Transverse colon (tissue), 3 donors: ENCODE results near the gene SEMA4D.

ENCODE experiments used
- EP300 ChIP-seq: sonication (generic); formaldehyde crosslinking; IDR thresholded peaks from one replicate; pipeline ENCODE4 v1.6.1; 2017; ENCODE audit warnings: antibody characterized with exemption, low read depth
- POLR2A ChIP-seq: fragments of 450-650 bp; IDR thresholded peaks from one replicate; pipeline ENCODE4 v1.6.1; 2016; ENCODE audit warnings: antibody characterized with exemption, mild to moderate bottlenecking, moderate library complexity
- TF ChIP-seq, protein P1 (sequence below), 5 experiments: fragments of 200-600 bp in 3 of 5; fragments of 450-650 bp in 2 of 5; sonication (generic) in 3 of 5; IDR thresholded peaks; 1 replicate in 2 of 5; 2 replicates in 3 of 5; pipeline ENCODE4 v1.5.1; 2016 to 2017; ENCODE audit warnings: antibody characterized with exemption in 5 of 5, inconsistent platforms in 3 of 5, mild to moderate bottlenecking in 2 of 5, moderate library complexity in 1 of 5

DNA sequence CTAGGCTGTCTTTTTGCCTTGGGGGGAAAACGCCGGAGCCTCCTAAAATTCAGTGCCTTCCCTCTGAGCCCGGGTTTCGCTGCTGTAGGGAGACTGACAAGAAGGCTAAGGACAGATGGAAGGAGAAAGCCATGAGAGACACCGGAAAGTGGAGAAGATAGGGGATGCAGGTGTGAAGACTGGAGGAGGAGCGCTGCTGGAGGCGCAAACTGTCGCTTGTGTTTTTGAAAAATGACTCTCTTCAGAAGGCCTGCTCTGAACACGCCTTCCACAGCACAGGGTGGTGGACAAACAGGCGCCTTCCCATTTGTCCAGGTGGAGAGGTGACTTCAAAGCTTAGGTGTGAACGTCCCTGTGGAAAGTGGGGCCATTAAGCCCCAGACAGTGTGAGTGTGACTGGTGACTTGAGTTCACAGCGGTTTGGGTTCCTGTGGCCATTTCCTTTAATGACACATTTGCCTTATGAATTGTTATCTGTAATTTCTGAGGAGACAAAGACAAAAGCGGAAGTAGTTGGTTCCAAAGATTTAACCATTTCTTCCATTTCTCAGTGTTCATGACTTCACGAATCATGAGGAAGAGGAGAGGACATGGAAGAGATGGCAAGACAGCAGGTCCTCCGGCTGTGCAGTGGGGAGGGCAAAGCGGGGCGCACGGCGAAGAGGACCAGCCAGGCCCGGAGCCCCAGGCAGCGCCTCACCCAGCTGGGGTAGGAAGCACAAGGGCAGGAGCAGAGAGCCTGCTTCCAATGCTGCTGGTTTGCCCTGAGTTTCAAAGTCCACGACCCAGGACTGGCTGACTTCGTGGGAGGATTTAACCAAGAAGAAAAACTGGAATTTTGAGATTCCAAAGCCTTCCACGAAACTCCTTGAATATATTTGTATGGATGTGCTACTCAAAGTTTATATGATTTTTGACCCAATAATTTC is 27.8 kb upstream of the SEMA4D start:
- TF ChIP-seq EP300, result no peak
- TF ChIP-seq, protein P1, sequence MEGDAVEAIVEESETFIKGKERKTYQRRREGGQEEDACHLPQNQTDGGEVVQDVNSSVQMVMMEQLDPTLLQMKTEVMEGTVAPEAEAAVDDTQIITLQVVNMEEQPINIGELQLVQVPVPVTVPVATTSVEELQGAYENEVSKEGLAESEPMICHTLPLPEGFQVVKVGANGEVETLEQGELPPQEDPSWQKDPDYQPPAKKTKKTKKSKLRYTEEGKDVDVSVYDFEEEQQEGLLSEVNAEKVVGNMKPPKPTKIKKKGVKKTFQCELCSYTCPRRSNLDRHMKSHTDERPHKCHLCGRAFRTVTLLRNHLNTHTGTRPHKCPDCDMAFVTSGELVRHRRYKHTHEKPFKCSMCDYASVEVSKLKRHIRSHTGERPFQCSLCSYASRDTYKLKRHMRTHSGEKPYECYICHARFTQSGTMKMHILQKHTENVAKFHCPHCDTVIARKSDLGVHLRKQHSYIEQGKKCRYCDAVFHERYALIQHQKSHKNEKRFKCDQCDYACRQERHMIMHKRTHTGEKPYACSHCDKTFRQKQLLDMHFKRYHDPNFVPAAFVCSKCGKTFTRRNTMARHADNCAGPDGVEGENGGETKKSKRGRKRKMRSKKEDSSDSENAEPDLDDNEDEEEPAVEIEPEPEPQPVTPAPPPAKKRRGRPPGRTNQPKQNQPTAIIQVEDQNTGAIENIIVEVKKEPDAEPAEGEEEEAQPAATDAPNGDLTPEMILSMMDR (IDR thresholded peaks at IDR 0.05), result no peak
- TF ChIP-seq POLR2A, result no peak
